Panc1 (cell line): Measurements from ENCODE around the gene NSG2. TPM values are rescaled to one million over a fixed set of nuclear protein-coding genes. Genes with fewer than 3 reads are reported as not detected.
"Not testable (repeated sequence)": the region's sequence is repeated elsewhere in the genome, so short reads cannot be mapped to it uniquely, and the experiment has no call there.

Experiments used
- ATAC-seq: fragments of 200-7000 bp; cut with Tn5 transposase; 2 replicates; pipeline ENCODE4 v1.9.1; 2020; ENCODE audit warnings: mild to moderate bottlenecking, moderate library complexity
- BruUV-seq: library from RNA; stranded (reverse); fragments of 400-500 nt; replicated peaks from 2 replicates; lab custom pipeline; 2021; lab: Mats Ljungman, UMichigan
- CTCF ChIA-PET: fragments of 300-600 bp; sonication (Branson Sonifier 250); formaldehyde crosslinking; loops from one replicate; lab custom pipeline; 2022; ENCODE audit warnings: antibody characterized with exemption; lab: Charles Lee
- POLR2A ChIA-PET: fragments of 300-600 bp; sonication (Branson Sonifier 250); formaldehyde crosslinking; loops from one replicate; lab custom pipeline; 2022; ENCODE audit warnings: antibody characterized with exemption; lab: Charles Lee
- DNase-seq: peaks from one replicate; pipeline ENCODE4 v3.0.0-alpha.2; 2010; ENCODE audit warnings: low read depth, low spot score
- H3K27ac ChIP-seq: 2 replicates; pipeline ENCODE4 v1.5.1; 2011; ENCODE audit warnings: mild to moderate bottlenecking, low read length, inconsistent platforms
- H3K27me3 ChIP-seq: fragments of 200-500 bp; sonication (Bioruptor generic); 2 replicates; pipeline ENCODE4 v1.6.0; 2014; ENCODE audit warnings: low read length, inconsistent platforms; ENCODE audit not compliant: control insufficient read depth, insufficient read depth
- H3K36me3 ChIP-seq: fragments of 200-500 bp; sonication (Bioruptor generic); 2 replicates; pipeline ENCODE4 v1.5.1; 2014; ENCODE audit warnings: inconsistent platforms, mild to moderate bottlenecking, low read length, moderate library complexity; ENCODE audit not compliant: control insufficient read depth, insufficient read depth
- H3K4me1 ChIP-seq: 2 replicates; pipeline ENCODE4 v1.5.1; 2011; ENCODE audit warnings: inconsistent platforms, mild to moderate bottlenecking, low read length, moderate library complexity; ENCODE audit not compliant: control insufficient read depth, insufficient read depth
- H3K4me3 ChIP-seq, 2 experiments: 2 replicates each; pipeline ENCODE4 v1.5.1; 2011 to 2012; ENCODE audit warnings: low read depth in 2 of 2, low read length in 2 of 2, mild to moderate bottlenecking in 2 of 2, inconsistent platforms in 1 of 2, moderate library complexity in 1 of 2
- H3K9me3 ChIP-seq: fragments of 200-500 bp; sonication (Bioruptor generic); 2 replicates; pipeline ENCODE4 v1.5.1; 2014; ENCODE audit warnings: low read depth, mild to moderate bottlenecking, inconsistent platforms, low read length, moderate library complexity; ENCODE audit not compliant: control insufficient read depth, insufficient read depth
- POLR2AphosphoS5 ChIP-seq: IDR thresholded peaks from 2 replicates; pipeline ENCODE4 v1.6.1; 2012; ENCODE audit warnings: mild to moderate bottlenecking, low read depth, low read length, moderate library complexity
- SIN3A ChIP-seq: IDR thresholded peaks from 2 replicates; pipeline ENCODE4 v1.6.1; 2012; ENCODE audit warnings: low read depth, mild to moderate bottlenecking, low read length, moderate library complexity, borderline replicate concordance; ENCODE audit not compliant: insufficient read depth
- TCF7L2 ChIP-seq: IDR thresholded peaks from 2 replicates; pipeline ENCODE4 v1.6.1; 2011; ENCODE audit warnings: mild to moderate bottlenecking, low read depth, low read length, inconsistent platforms
- in situ Hi-C: cut with HindIII; loops from 2 replicates; pipeline ENCODE4 v1.10.0; 2016; ENCODE audit warnings: low sequenced_read_pairs, low pct_unique_long_range_greater_than_20kb
- intact Hi-C: fragments of 100-400 bp; cut with micrococcal nuclease; formaldehyde crosslinking; loops from one replicate; pipeline ENCODE4 v1.10.0; 2022; ENCODE audit not compliant: unreplicated experiment
- total RNA-seq: library from RNA; stranded (reverse); gene quantifications from one replicate; pipeline ENCODE4 v1.2.1, GENCODE V29; 2021; ENCODE audit not compliant: unreplicated experiment
- TF ChIP-seq, protein P1 (sequence below), 2 experiments: IDR thresholded peaks; 2 replicates each; pipeline ENCODE4 v1.6.1; 2011 to 2012; ENCODE audit warnings: low read depth in 2 of 2, control low read depth in 1 of 2, low read length in 1 of 2, mild to moderate bottlenecking in 1 of 2, moderate library complexity in 1 of 2; ENCODE audit not compliant: insufficient read depth in 1 of 2
- TF ChIP-seq, protein P2 (sequence below): fragments of 450-650 bp; IDR thresholded peaks from 2 replicates; pipeline ENCODE4 v1.5.1; 2017; ENCODE audit warnings: mild to moderate bottlenecking

The NSG2 gene
- total RNA-seq, 1 experiment from 2014 or later: not detected

DNA sequence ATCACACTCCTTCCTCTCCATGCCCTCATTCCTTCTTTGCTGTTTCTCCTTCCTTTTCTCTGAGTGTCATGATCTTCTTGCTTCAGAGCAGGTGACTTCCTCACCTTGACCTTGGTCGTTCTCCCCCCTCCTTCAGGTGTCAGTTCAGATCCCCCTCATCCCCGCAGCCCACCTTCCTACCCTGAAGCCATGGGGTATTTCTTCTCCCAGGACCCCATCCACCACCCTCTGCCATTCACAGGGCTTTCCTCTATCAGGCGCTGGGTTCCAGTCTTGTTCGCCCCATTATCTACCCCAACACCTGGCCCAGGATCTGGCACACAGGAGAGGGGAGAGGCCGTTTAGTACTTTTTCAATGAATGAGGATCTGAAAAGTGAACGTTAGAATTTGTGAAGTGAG is 101.0 kb downstream of the NSG2 start:
- H3K27me3 ChIP-seq: peaks cover 8% of the 10 kb centered on the region
- ChIA-PET CTCF (no interaction called here), POLR2A (no interaction called here)
- BruUV-seq: no TSS peak
- no peaks in the 10 kb centered on the region for H3K36me3 ChIP-seq
- intact Hi-C loops: no loop called here
- ATAC-seq: no peak
- no peak for DNase-seq
- H3K4me3 ChIP-seq: no peak overlapping the region
- TF ChIP-seq, protein P1, sequence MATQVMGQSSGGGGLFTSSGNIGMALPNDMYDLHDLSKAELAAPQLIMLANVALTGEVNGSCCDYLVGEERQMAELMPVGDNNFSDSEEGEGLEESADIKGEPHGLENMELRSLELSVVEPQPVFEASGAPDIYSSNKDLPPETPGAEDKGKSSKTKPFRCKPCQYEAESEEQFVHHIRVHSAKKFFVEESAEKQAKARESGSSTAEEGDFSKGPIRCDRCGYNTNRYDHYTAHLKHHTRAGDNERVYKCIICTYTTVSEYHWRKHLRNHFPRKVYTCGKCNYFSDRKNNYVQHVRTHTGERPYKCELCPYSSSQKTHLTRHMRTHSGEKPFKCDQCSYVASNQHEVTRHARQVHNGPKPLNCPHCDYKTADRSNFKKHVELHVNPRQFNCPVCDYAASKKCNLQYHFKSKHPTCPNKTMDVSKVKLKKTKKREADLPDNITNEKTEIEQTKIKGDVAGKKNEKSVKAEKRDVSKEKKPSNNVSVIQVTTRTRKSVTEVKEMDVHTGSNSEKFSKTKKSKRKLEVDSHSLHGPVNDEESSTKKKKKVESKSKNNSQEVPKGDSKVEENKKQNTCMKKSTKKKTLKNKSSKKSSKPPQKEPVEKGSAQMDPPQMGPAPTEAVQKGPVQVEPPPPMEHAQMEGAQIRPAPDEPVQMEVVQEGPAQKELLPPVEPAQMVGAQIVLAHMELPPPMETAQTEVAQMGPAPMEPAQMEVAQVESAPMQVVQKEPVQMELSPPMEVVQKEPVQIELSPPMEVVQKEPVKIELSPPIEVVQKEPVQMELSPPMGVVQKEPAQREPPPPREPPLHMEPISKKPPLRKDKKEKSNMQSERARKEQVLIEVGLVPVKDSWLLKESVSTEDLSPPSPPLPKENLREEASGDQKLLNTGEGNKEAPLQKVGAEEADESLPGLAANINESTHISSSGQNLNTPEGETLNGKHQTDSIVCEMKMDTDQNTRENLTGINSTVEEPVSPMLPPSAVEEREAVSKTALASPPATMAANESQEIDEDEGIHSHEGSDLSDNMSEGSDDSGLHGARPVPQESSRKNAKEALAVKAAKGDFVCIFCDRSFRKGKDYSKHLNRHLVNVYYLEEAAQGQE (IDR thresholded peaks at IDR 0.05; ENCODE audit: insufficient read depth in 1 of 2, low read depth in 2 of 2, low read length in 1 of 2): no peak
- TF ChIP-seq SIN3A (no peak), POLR2AphosphoS5 (no peak), TCF7L2 (no peak)
- TF ChIP-seq, protein P2, sequence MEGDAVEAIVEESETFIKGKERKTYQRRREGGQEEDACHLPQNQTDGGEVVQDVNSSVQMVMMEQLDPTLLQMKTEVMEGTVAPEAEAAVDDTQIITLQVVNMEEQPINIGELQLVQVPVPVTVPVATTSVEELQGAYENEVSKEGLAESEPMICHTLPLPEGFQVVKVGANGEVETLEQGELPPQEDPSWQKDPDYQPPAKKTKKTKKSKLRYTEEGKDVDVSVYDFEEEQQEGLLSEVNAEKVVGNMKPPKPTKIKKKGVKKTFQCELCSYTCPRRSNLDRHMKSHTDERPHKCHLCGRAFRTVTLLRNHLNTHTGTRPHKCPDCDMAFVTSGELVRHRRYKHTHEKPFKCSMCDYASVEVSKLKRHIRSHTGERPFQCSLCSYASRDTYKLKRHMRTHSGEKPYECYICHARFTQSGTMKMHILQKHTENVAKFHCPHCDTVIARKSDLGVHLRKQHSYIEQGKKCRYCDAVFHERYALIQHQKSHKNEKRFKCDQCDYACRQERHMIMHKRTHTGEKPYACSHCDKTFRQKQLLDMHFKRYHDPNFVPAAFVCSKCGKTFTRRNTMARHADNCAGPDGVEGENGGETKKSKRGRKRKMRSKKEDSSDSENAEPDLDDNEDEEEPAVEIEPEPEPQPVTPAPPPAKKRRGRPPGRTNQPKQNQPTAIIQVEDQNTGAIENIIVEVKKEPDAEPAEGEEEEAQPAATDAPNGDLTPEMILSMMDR: no peak
- no peaks in the 10 kb centered on the region for H3K4me1 ChIP-seq
- H3K27ac ChIP-seq: no peak overlapping the region
- H3K9me3 ChIP-seq: no peaks in the 10 kb centered on the region
- in situ Hi-C loops: no loop called here

DNA sequence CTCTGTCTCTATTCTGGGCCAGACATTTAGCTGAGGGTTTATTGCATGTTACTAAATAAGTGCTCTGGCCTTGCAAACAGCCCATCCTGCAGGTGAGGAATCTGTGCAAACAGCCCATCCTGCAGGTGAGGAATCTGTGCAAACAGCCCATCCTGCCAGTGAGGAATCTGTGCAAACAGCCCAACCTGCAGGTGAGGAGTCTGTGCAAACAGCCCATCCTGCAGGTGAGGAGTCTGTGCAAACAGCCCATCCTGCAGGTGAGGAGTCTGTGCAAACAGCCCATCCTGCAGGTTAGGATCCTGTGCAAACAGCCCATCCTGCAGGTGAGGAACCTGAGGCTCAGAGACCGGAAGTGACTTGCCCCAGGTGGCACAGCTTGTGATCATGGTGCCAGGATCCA is 101.5 kb downstream of the NSG2 start:
- H3K36me3 ChIP-seq, POLR2A ChIA-PET, H3K4me3 ChIP-seq, H3K27me3 ChIP-seq, H3K9me3 ChIP-seq, DNase-seq, CTCF ChIA-PET, BruUV-seq, ATAC-seq, in situ Hi-C loops, H3K4me1 ChIP-seq, intact Hi-C loops, H3K27ac ChIP-seq: not testable (repeated sequence)

DNA sequence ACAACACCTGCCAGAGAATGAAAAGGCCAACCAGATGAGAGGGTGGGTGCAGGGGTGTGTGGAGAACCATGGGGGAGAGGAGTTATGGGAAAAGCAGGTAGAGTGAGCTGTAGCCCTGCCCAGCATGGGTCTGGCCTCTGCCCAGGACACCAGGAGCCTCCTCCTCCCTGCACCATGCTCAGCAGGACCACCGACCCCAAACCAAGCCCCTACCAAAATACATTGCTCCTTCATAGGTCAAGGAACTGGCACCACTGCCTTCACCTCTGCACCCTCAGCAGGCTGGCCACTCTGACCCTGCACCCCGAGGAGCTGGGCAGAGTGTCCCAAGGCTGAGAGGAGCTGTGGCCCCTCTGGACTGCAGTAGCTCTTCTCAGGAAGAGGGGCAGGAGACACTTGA is 102.0 kb downstream of the NSG2 start:
- H3K36me3 ChIP-seq: no peaks in the 10 kb centered on the region
- ATAC-seq: no peak
- peaks cover 8% of the 10 kb centered on the region; the same call in 1 of the 2 replicates for H3K27me3 ChIP-seq
- no peak for DNase-seq
- TF ChIP-seq, protein P1 (IDR thresholded peaks at IDR 0.05; ENCODE audit: insufficient read depth in 1 of 2, low read depth in 2 of 2, low read length in 1 of 2): no peak
- TF ChIP-seq POLR2AphosphoS5: no peak
- TF ChIP-seq TCF7L2: no peak
- TF ChIP-seq, protein P2: no peak
- TF ChIP-seq SIN3A: no peak
- no peaks in the 10 kb centered on the region for H3K4me1 ChIP-seq
- CTCF ChIA-PET: no interaction called here
- no peak overlapping the region for H3K4me3 ChIP-seq
- no peak overlapping the region for H3K27ac ChIP-seq
- no peaks in the 10 kb centered on the region for H3K9me3 ChIP-seq
- POLR2A ChIA-PET: no interaction called here
- no TSS peak for BruUV-seq
- intact Hi-C loops: no loop called here
- in situ Hi-C loops: no loop called here
